Mucosa of descending colon (tissue), 3 donors: ENCODE data around the gene CSNK1E. TPM values are rescaled to one million over a fixed set of nuclear protein-coding genes. Genes with fewer than 3 reads are reported as not detected.
A peak's percentile ranks its signal among the peaks of the same experiment; 100 is the strongest.

Source experiments
- ATAC-seq: fragments of 200-7000 bp; cut with Tn5 transposase; one replicate; pipeline ENCODE4 v1.9.1; 2020; ENCODE audit warnings: mild to moderate bottlenecking, moderate library complexity
- DNase-seq, 3 donors: peaks; one replicate each; pipeline ENCODE4 v3.0.0-alpha.2; 2020
- H3K36me3 ChIP-seq: fragments of 200-600 bp; one replicate; pipeline ENCODE4 v1.8.0; 2021; ENCODE audit warnings: low read depth, mild to moderate bottlenecking
- H3K4me1 ChIP-seq: fragments of 200-600 bp; one replicate; pipeline ENCODE4 v1.8.0; 2021; ENCODE audit warnings: low read depth, mild to moderate bottlenecking
- H3K4me3 ChIP-seq: fragments of 200-600 bp; one replicate; pipeline ENCODE4 v1.8.0; 2021; ENCODE audit warnings: mild to moderate bottlenecking
- H3K9me3 ChIP-seq: fragments of 200-600 bp; one replicate; pipeline ENCODE4 v1.8.0; 2021; ENCODE audit warnings: mild to moderate bottlenecking
- CTCF ChIP-seq: fragments of 200-600 bp; IDR thresholded peaks from one replicate; pipeline ENCODE4 v1.8.0; 2022; ENCODE audit warnings: antibody characterized with exemption, mild to moderate bottlenecking
- intact Hi-C, 2 donors: fragments of 100-400 bp; cut with DNase I in 1 of 2; cut with micrococcal nuclease in 1 of 2; formaldehyde crosslinking; loops; one replicate each; pipeline versions ENCODE4 v1.11.0 to v1.11.1; 2022; cut with DNase I, micrococcal nuclease
- total RNA-seq, 3 donors: library from RNA; stranded (reverse); fragmentation: NEBNext Ultra II Directional in 2 of 3; extraction: Animal tissue kit (Norgen Biotek cat#: 25700) in 2 of 3; gene quantifications; one replicate each; pipeline versions ENCODE4 v1.2.1 to v1.2.4, GENCODE V29; 2021 to 2023
- donor health status: DM: no; HTN: no; CAD: no; lungs with moderate emphysema.
- donor health status: DM: no; HTN: no; CAD: no.
- donor health status: DM: no; HTN: yes; CAD: no.

CSNK1E gene
- total RNA-seq, 3 donors from 2014 or later: 87.8 to 100 (median 89.8) TPM

DNA sequence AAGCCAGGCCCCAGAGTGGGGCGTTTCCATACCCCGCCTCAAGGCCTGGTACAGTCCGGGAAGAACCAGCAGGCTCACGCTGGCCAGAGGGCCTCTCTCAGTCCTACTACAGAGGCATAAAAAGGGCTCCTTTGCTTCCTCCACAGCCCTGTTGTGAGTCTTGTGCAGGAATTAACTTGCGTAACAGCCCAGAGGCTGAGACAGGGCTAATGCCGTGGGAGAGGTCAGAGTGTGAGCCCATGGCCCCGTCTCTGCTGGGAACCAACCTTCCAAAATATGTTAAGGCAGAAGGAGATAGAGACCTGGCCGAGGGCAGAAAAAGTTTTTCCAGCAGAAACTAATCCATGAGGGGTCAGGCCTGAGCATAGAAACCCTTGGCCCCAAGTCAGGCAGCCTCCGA lies 24.5 kb downstream of the CSNK1E start:
- no peak for ATAC-seq

GRCh38 chr22:38291201-38291777 lies 25.9 kb downstream of the CSNK1E start:
- Histone ChIP-seq H3K4me1 (no peaks in the 10 kb centered on the region), H3K36me3 (no peaks in the 10 kb centered on the region), H3K9me3 (no peaks in the 10 kb centered on the region), H3K4me3 (no peak overlapping the region)
- no peak for TF ChIP-seq CTCF
- ATAC-seq (peak; percentile 58), DNase-seq (no peak)
- intact Hi-C loops: no loop called here

More for the DNA sequence above, 24.5 kb downstream of the CSNK1E start:
- DNase-seq: no peak
- H3K36me3 ChIP-seq: peaks cover 2% of the 10 kb centered on the region
- H3K4me1 ChIP-seq: no peaks in the 10 kb centered on the region
- TF ChIP-seq CTCF: no peak
- intact Hi-C loops: no loop called here
- H3K4me3 ChIP-seq: no peak overlapping the region
- no peaks in the 10 kb centered on the region for H3K9me3 ChIP-seq

- intact Hi-C loops: no loop called here
- no peaks in the 10 kb centered on the region for H3K36me3 ChIP-seq
Observed at GRCh38 chr22:38290347-38290746, 26.9 kb downstream of the CSNK1E start.

GRCh38 chr22:38289583-38290082 lies 27.6 kb downstream of the CSNK1E start:
- intact Hi-C loops: no loop called here
- Histone ChIP-seq H3K9me3 (no peaks in the 10 kb centered on the region), H3K36me3 (no peaks in the 10 kb centered on the region), H3K4me1 (no peaks in the 10 kb centered on the region), H3K4me3 (no peak overlapping the region)
- no peak for DNase-seq
- ATAC-seq: peak; percentile 1
- TF ChIP-seq CTCF: no peak

More at GRCh38 chr22:38290347-38290746, 26.9 kb downstream of the CSNK1E start:
- no peak overlapping the region for H3K4me3 ChIP-seq
- DNase-seq (peak; percentile 52 to 73 (median 58)), ATAC-seq (peak; percentile 91)
- H3K4me1 ChIP-seq: no peaks in the 10 kb centered on the region
- no peaks in the 10 kb centered on the region for H3K9me3 ChIP-seq
- TF ChIP-seq CTCF: no peak

DNA sequence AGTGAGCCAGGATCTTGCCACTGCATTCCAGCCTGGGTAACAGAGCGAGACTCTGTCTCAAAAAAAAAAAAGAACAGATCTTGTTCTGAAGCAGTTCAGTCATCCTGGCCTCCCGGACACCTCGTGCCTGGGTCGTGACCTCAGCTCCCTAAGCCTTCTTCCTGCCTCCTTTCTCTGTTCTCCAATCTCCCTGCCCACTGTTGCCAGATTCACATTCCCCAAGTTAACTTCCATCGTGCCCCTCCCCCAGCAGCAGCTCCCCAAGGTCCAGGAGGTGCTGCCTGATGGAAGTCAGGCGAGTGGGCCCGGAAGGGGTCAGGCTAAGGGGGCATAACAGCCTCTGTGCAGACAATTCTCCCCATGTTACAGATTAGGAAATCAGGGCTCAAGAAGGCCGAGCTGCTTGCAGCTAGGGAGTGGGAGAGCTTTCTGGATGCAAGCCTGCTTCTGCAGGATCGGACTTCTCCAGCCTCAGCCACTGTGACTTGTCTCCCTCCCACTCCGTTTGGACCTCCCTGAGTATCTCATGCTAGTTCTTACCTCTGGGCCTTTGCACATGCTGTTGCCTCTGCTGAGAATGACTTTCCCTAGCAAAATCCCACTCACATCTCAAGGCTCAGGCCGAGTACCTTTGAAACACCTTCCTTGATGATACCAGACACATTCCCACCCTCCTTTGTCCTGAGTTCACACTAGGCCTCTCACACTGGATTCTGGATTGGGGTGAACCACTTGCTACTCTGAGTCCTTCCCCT lies 30.1 kb downstream of the CSNK1E start:
- no peak for TF ChIP-seq CTCF
- no peak for ATAC-seq
- intact Hi-C loops: no loop called here
- Histone ChIP-seq H3K4me3 (no peak overlapping the region), H3K9me3 (no peaks in the 10 kb centered on the region), H3K4me1 (peaks cover 3% of the 10 kb centered on the region), H3K36me3 (no peaks in the 10 kb centered on the region)
- no peak for DNase-seq
